Thoracic aorta (tissue), 2 donors: Measurements from ENCODE around the gene NWD2. TPM values are rescaled to one million over a fixed set of nuclear protein-coding genes. Genes with fewer than 3 reads are reported as not detected.
"Not testable (repeated sequence)": the region's sequence is repeated elsewhere in the genome, so short reads cannot be mapped to it uniquely, and the experiment has no call there.

Experiments
- ATAC-seq: fragments of 150-250 bp; one replicate; pipeline ENCODE4 v1.8.0; 2017; ENCODE audit warnings: low read depth; ENCODE audit not compliant: insufficient number of reproducible peaks, low FRiP score
- DNase-seq: peaks from one replicate; pipeline ENCODE4 v3.0.0-alpha.2; 2020; ENCODE audit warnings: low spot score
- H3K27ac ChIP-seq, 2 donors: fragments of 200-600 bp; sonication (generic); 1 replicate in 1 of 2; 2 replicates in 1 of 2; pipeline ENCODE4 v1.5.1; 2016; ENCODE audit warnings: mild to moderate bottlenecking in 2 of 2, moderate library complexity in 2 of 2
- H3K27me3 ChIP-seq: fragments of 200-600 bp; sonication (generic); replicated peaks from 2 replicates; pipeline ENCODE4 v1.6.0; 2016; ENCODE audit warnings: mild to moderate bottlenecking; ENCODE audit not compliant: insufficient read depth
- H3K36me3 ChIP-seq: fragments of 200-600 bp; sonication (generic); one replicate; pipeline ENCODE4 v1.5.1; 2016
- H3K4me1 ChIP-seq, 2 donors: fragments of 200-600 bp; sonication (generic); 1 replicate in 1 of 2; 2 replicates in 1 of 2; pipeline versions ENCODE4 v1.5.1 to v1.6.0; 2016; ENCODE audit warnings: low read depth in 2 of 2, mild to moderate bottlenecking in 1 of 2; ENCODE audit not compliant: control insufficient read depth in 1 of 2
- H3K4me3 ChIP-seq: fragments of 200-600 bp; sonication (generic); 2 replicates; pipeline ENCODE4 v1.5.1; 2016; ENCODE audit warnings: mild to moderate bottlenecking
- H3K9me3 ChIP-seq: fragments of 200-600 bp; sonication (generic); 2 replicates; pipeline ENCODE4 v1.5.1; 2016
- CTCF ChIP-seq: fragments of 200-600 bp; sonication (generic); IDR thresholded peaks from one replicate; pipeline ENCODE4 v1.5.1; 2019; ENCODE audit warnings: antibody characterized with exemption
- total RNA-seq, 2 donors: library from RNA; depleted of rRNA; stranded (reverse); fragments of >200 nt; gene quantifications; one replicate each; pipeline versions ENCODE4 v1.1.0 to v1.2.3, GENCODE V29; 2016

Gene NWD2
- total RNA-seq, 2 donors from 2014 or later, result not detected

GRCh38 chr4:37392521-37393255 lies 148.1 kb downstream of the NWD2 start:
- DNase-seq (no peak), ATAC-seq (no peak)
- Histone ChIP-seq H3K9me3 (no peaks in the 10 kb centered on the region), H3K4me1 (no peaks in the 10 kb centered on the region), H3K27me3 (no peaks in the 10 kb centered on the region), H3K36me3 (no peaks in the 10 kb centered on the region), H3K27ac (no peak overlapping the region), H3K4me3 (no peak overlapping the region)
- no peak for TF ChIP-seq CTCF

- Histone ChIP-seq H3K36me3 (no peaks in the 10 kb centered on the region), H3K27ac (no peak overlapping the region), H3K27me3 (no peaks in the 10 kb centered on the region), H3K4me3 (no peak overlapping the region), H3K4me1 (no peaks in the 10 kb centered on the region), H3K9me3 (no peaks in the 10 kb centered on the region)
- no peak for ATAC-seq
- no peak for DNase-seq
- TF ChIP-seq CTCF, result no peak
Measured at GRCh38 chr4:37393321-37393720, 148.8 kb downstream of the NWD2 start.

- Histone ChIP-seq H3K36me3 (no peaks in the 10 kb centered on the region), H3K27ac (no peak overlapping the region), H3K4me3 (no peak overlapping the region), H3K9me3 (no peaks in the 10 kb centered on the region), H3K4me1 (no peaks in the 10 kb centered on the region), H3K27me3 (no peaks in the 10 kb centered on the region)
- no peak for TF ChIP-seq CTCF
- DNase-seq (no peak), ATAC-seq (no peak)
Measured at GRCh38 chr4:37393889-37394288, 149.3 kb downstream of the NWD2 start.

- Histone ChIP-seq H3K4me3 (no peak overlapping the region), H3K9me3 (no peaks in the 10 kb centered on the region), H3K27ac (no peak overlapping the region), H3K36me3 (no peaks in the 10 kb centered on the region), H3K27me3 (no peaks in the 10 kb centered on the region), H3K4me1 (no peaks in the 10 kb centered on the region)
- no peak for DNase-seq
- no peak for TF ChIP-seq CTCF
- ATAC-seq, result no peak
Measured at GRCh38 chr4:37397505-37397904, 153.0 kb downstream of the NWD2 start.

- TF ChIP-seq CTCF, result no peak
- ATAC-seq, result no peak
- no peak for DNase-seq
- Histone ChIP-seq H3K27ac (no peak overlapping the region), H3K4me1 (no peaks in the 10 kb centered on the region), H3K36me3 (no peaks in the 10 kb centered on the region), H3K27me3 (no peaks in the 10 kb centered on the region), H3K9me3 (no peaks in the 10 kb centered on the region), H3K4me3 (no peak overlapping the region)
Measured at GRCh38 chr4:37400241-37400881, 155.8 kb downstream of the NWD2 start.

- H3K9me3 ChIP-seq, ATAC-seq, H3K4me3 ChIP-seq, DNase-seq, H3K4me1 ChIP-seq, H3K27ac ChIP-seq, H3K36me3 ChIP-seq, H3K27me3 ChIP-seq: not testable (repeated sequence)
Measured at GRCh38 chr4:37407938-37408826, 163.6 kb downstream of the NWD2 start.

- not testable (repeated sequence) for H3K27ac ChIP-seq, DNase-seq, H3K9me3 ChIP-seq, ATAC-seq, H3K4me1 ChIP-seq, H3K4me3 ChIP-seq, H3K27me3 ChIP-seq, H3K36me3 ChIP-seq
Measured at GRCh38 chr4:37413612-37414011, 169.1 kb downstream of the NWD2 start.
